Heart left ventricle (tissue), 13 donors: ENCODE results near the gene OR5M11.
"Not testable (repeated sequence)": the region's sequence is repeated elsewhere in the genome, so short reads cannot be mapped to it uniquely, and the experiment has no call there.

Experiments used
- CTCF ChIP-seq, 12 donors: fragments of 200-600 bp; sonication (generic) in 4 of 12; IDR thresholded peaks; one replicate each; pipeline versions ENCODE4 v1.5.0 to v1.8.0; 2018 to 2022; ENCODE audit warnings: antibody characterized with exemption in 12 of 12, mild to moderate bottlenecking in 5 of 12
- POLR2A ChIP-seq, 2 donors: fragments of 450-650 bp; IDR thresholded peaks; one replicate each; pipeline ENCODE4 v1.6.1; 2017; ENCODE audit warnings: antibody characterized with exemption in 2 of 2, mild to moderate bottlenecking in 2 of 2, moderate library complexity in 2 of 2
- donor health status: ischemic (EF 13 %, LVEDD 7.1; RV severe dilation, severe dysfunction).
- donor health status: DM: no; HTN: yes; CAD: no.
- donor health status: DM: no; HTN: no; CAD: no.
- donor health status: ischemic (EF 25% LVEDD 6.9; RV normal size, moderate dysfunction).
- donor health status: ischemic (EF 25% LVEDD 5.7; RV mildly dilated, moderate dysfunction).
- donor health status: ischemic (EF 35%, LVEDD 5.7; RV mildly dilated, moderate dysfunction).
- donor health status: nonischemic (EF 11% LVEDD 7.7; RV severe dilation, severe dysfunction).
- donor health status: DM: yes; HTN: yes; CAD: no.
- donor health status: PGD.
- donor health status: ischemic (EF 29% LVEDD 5.4; RV normal size, mild dysfunction).
- donor health status: nonischemic (EF 23%, LVEDD 6.1; RV moderate dilation, normal function).

GRCh38 chr11:56554691-56555090 is 11.6 kb upstream of the OR5M11 start:
- not testable (repeated sequence) for TF ChIP-seq POLR2A, CTCF (IDR thresholded peaks at IDR 0.05)
